H1 (cell line): ENCODE measurements around the gene EIF1B. TPM values are rescaled to one million over a fixed set of nuclear protein-coding genes. Genes with fewer than 3 reads are reported as not detected.

Experiments used
- CTCF ChIA-PET: fragments of 300-600 bp; sonication (Branson Sonifier 250); formaldehyde crosslinking; loops from one replicate; lab custom pipeline; 2021; ENCODE audit not compliant: partially characterized antibody; lab: Charles Lee
- POLR2A ChIA-PET: fragments of 300-600 bp; sonication (Branson Sonifier 250); formaldehyde crosslinking; loops from one replicate; lab custom pipeline; 2021; ENCODE audit warnings: inconsistent platforms; ENCODE audit not compliant: partially characterized antibody; lab: Charles Lee
- DNase-seq, 2 experiments: peaks; one replicate each; pipeline versions ENCODE4 v3.0.0 to v3.0.0-alpha.2; 2010 to 2022; ENCODE audit warnings: low spot score in 2 of 2, low read depth in 1 of 2, mixed read lengths in 1 of 2
- FAIRE-seq: peaks from 2 replicates; lab custom pipeline; 2011; peaks lifted over from hg19 to GRCh38; lab: Jason Lieb, UNC
- H2AFZ ChIP-seq: 2 replicates; pipeline ENCODE4 v1.8.1; 2012; ENCODE audit warnings: low read length, inconsistent platforms
- H2AK5ac ChIP-seq: 2 replicates; pipeline ENCODE4 v1.6.1; 2013; ENCODE audit warnings: low read depth, low read length
- H2BK120ac ChIP-seq: replicated peaks from 2 replicates; pipeline ENCODE3; 2013; ENCODE audit warnings: low read depth, low read length, inconsistent platforms
- H2BK12ac ChIP-seq: 2 replicates; pipeline ENCODE4 v1.6.1; 2013; ENCODE audit warnings: low read depth, low read length
- H2BK15ac ChIP-seq: 2 replicates; pipeline ENCODE4 v1.6.1; 2013; ENCODE audit warnings: low read length
- H2BK20ac ChIP-seq: 2 replicates; pipeline ENCODE4 v1.6.1; 2013; ENCODE audit warnings: low read length
- H2BK5ac ChIP-seq: 2 replicates; pipeline ENCODE4 v1.6.1; 2013; ENCODE audit warnings: low read depth, low read length
- H3K14ac ChIP-seq: 2 replicates; pipeline ENCODE4 v1.6.1; 2013; ENCODE audit warnings: inconsistent platforms; ENCODE audit not compliant: insufficient read length
- H3K18ac ChIP-seq: 2 replicates; pipeline ENCODE4 v1.6.1; 2013; ENCODE audit warnings: low read length; ENCODE audit errors: extremely low read depth
- H3K23ac ChIP-seq: 2 replicates; pipeline ENCODE4 v1.6.1; 2013; ENCODE audit warnings: inconsistent platforms; ENCODE audit not compliant: insufficient read length
- H3K23me2 ChIP-seq: 2 replicates; pipeline ENCODE4 v1.6.1; 2013; ENCODE audit warnings: low read depth, low read length
- H3K27ac ChIP-seq: 2 replicates; pipeline ENCODE4 v1.6.1; 2011; ENCODE audit warnings: low read depth, low read length, inconsistent platforms
- H3K27me3 ChIP-seq, 4 experiments: replicated peaks in 1 of 4; 1 replicate in 1 of 4; 2 replicates in 3 of 4; pipeline versions ENCODE4 v1.6.1 to v1.8.1; 2011 to 2013; ENCODE audit warnings: low read length in 3 of 4, mild to moderate bottlenecking in 3 of 4, inconsistent platforms in 2 of 4, mixed read lengths in 2 of 4, moderate library complexity in 1 of 4; ENCODE audit not compliant: control insufficient read depth in 3 of 4, insufficient read depth in 3 of 4; ENCODE audit errors: extremely low read depth in 1 of 4
- H3K36me3 ChIP-seq, 4 experiments: 2 replicates each; pipeline versions ENCODE4 v1.6.1 to v1.8.1; 2011 to 2013; ENCODE audit warnings: mild to moderate bottlenecking in 4 of 4, low read length in 3 of 4, moderate library complexity in 2 of 4, control low read depth in 1 of 4, inconsistent platforms in 1 of 4; ENCODE audit not compliant: insufficient read depth in 4 of 4, control insufficient read depth in 2 of 4
- H3K4ac ChIP-seq: replicated peaks from 2 replicates; pipeline ENCODE3; 2013; ENCODE audit warnings: low read length, low read depth, mixed read lengths, inconsistent platforms; ENCODE audit not compliant: insufficient read length
- H3K4me1 ChIP-seq, 4 experiments: replicated peaks in 1 of 4; 1 replicate in 1 of 4; 2 replicates in 3 of 4; pipeline versions ENCODE4 v1.6.1 to v1.8.1; 2011 to 2013; ENCODE audit warnings: low read length in 3 of 4, inconsistent platforms in 2 of 4, mixed read lengths in 1 of 4; ENCODE audit not compliant: insufficient read depth in 4 of 4, control insufficient read depth in 3 of 4
- H3K4me2 ChIP-seq, 2 experiments: 2 replicates each; pipeline versions ENCODE4 v1.6.1 to v1.8.1; 2011 to 2013; ENCODE audit warnings: low read depth in 2 of 2, low read length in 2 of 2, control low read depth in 1 of 2, inconsistent platforms in 1 of 2, mild to moderate bottlenecking in 1 of 2; ENCODE audit not compliant: insufficient read depth in 1 of 2
- H3K4me3 ChIP-seq, 4 experiments: fragments of 200-600, 300-600 bp in 1 of 4; sonication (generic), shearing (Covaris generic), sonication (Bioruptor Twin) in 1 of 4; 2 replicates each; pipeline versions ENCODE4 v1.5.1 to v1.8.1; 2011 to 2016; ENCODE audit warnings: low read length in 4 of 4, low read depth in 3 of 4, control low read depth in 2 of 4, inconsistent platforms in 2 of 4, mild to moderate bottlenecking in 2 of 4, mixed read lengths in 1 of 4, moderate library complexity in 1 of 4; ENCODE audit not compliant: insufficient read depth in 2 of 4; ENCODE audit errors: extremely low read depth in 1 of 4
- H3K56ac ChIP-seq: replicated peaks from 2 replicates; pipeline ENCODE3; 2013; ENCODE audit warnings: low read depth, mild to moderate bottlenecking, mixed read lengths, low read length, inconsistent platforms; ENCODE audit not compliant: insufficient read length
- H3K79me1 ChIP-seq: 2 replicates; pipeline ENCODE4 v1.6.1; 2013; ENCODE audit warnings: low read depth, low read length, control low read depth
- H3K79me2 ChIP-seq, 2 experiments: 2 replicates each; pipeline versions ENCODE4 v1.6.1 to v1.8.1; 2012 to 2013; ENCODE audit warnings: low read length in 2 of 2, mild to moderate bottlenecking in 2 of 2, inconsistent platforms in 1 of 2; ENCODE audit not compliant: insufficient read depth in 2 of 2, control insufficient read depth in 1 of 2
- H3K9ac ChIP-seq, 4 experiments: replicated peaks in 1 of 4; 1 replicate in 1 of 4; 2 replicates in 3 of 4; pipeline versions ENCODE4 v1.6.1 to v1.8.1; 2011 to 2013; ENCODE audit warnings: low read depth in 3 of 4, low read length in 3 of 4, control low read depth in 2 of 4, mild to moderate bottlenecking in 2 of 4, moderate library complexity in 2 of 4, inconsistent platforms in 1 of 4; ENCODE audit errors: extremely low read depth in 1 of 4
- H3K9me3 ChIP-seq, 2 experiments: 2 replicates each; pipeline versions ENCODE4 v1.6.1 to v1.8.1; 2012 to 2013; ENCODE audit warnings: mild to moderate bottlenecking in 2 of 2, moderate library complexity in 2 of 2, control low read depth in 1 of 2, inconsistent platforms in 1 of 2, low read depth in 1 of 2, low read length in 1 of 2, mixed read lengths in 1 of 2; ENCODE audit not compliant: insufficient read depth in 2 of 2
- H4K20me1 ChIP-seq, 2 experiments: replicated peaks in 1 of 2; 2 replicates each; pipeline versions ENCODE3 to v1.8.1; 2011 to 2013; ENCODE audit warnings: inconsistent platforms in 2 of 2, low read length in 2 of 2, mild to moderate bottlenecking in 1 of 2; ENCODE audit not compliant: insufficient read depth in 2 of 2, control insufficient read depth in 1 of 2
- H4K5ac ChIP-seq: 2 replicates; pipeline ENCODE4 v1.6.1; 2013; ENCODE audit warnings: low read length, low read depth, mixed read lengths, inconsistent platforms; ENCODE audit not compliant: insufficient read length
- H4K8ac ChIP-seq: 2 replicates; pipeline ENCODE4 v1.8.0; 2013; ENCODE audit warnings: mild to moderate bottlenecking, moderate library complexity, low read length, inconsistent platforms; ENCODE audit not compliant: insufficient read depth; ENCODE audit errors: extremely low read depth
- H4K91ac ChIP-seq: replicated peaks from 2 replicates; pipeline ENCODE3; 2013; ENCODE audit warnings: low read length, mixed read lengths, inconsistent platforms; ENCODE audit not compliant: insufficient read length
- RNF2 ChIP-seq: fragments of 200-900, 300-1000 bp; sonication (generic); IDR thresholded peaks from 2 replicates; pipeline ENCODE4 v1.7.1; 2016; ENCODE audit warnings: borderline replicate concordance, low read depth, mild to moderate bottlenecking, antibody characterized with exemption, low read length; ENCODE audit not compliant: poor library complexity, severe bottlenecking; ENCODE audit errors: missing control alignments
- SUZ12 ChIP-seq: fragments of 200-600 bp; sonication (generic); IDR thresholded peaks from 2 replicates; pipeline ENCODE4 v1.6.1; 2012; ENCODE audit warnings: mild to moderate bottlenecking, inconsistent platforms, low read length, moderate library complexity, mixed read lengths
- WGBS, 2 experiments: shearing (Covaris generic) in 1 of 2; methylation state at CpG; one replicate each; pipeline versions ENCODE4 v1.1.6 to v1.1.7; 2013 to 2015; ENCODE audit warnings: low lambda C conversion rate in 2 of 2, mixed read lengths in 2 of 2, inconsistent platforms in 1 of 2, low coverage in 1 of 2, missing lambda C conversion rate in 1 of 2; ENCODE audit not compliant: insufficient replicate concordance in 2 of 2, insufficient coverage in 1 of 2, insufficient read length in 1 of 2; ENCODE audit errors: extremely low coverage in 1 of 2, missing lambda C conversion rate in 1 of 2; 5-methylcytosine and 5-hydroxymethylcytosine counted together
- polyA plus RNA-seq, 7 experiments: library from polyadenylated mRNA; depleted of rRNA in 3 of 7; stranded (reverse) in 5 of 7; unstranded in 2 of 7; fragments of >200 nt in 5 of 7; fragments of 200-250 nt in 2 of 7; gene quantifications; 1 replicate in 5 of 7; 2 replicates in 1 of 7; 4 replicates in 1 of 7; pipeline versions ENCODE4 v1.2.1 to v1.2.3, GENCODE V29; 2011 to 2013; ENCODE audit warnings: missing spikeins in 2 of 7, mixed read lengths in 2 of 7
- total RNA-seq: library from RNA; stranded (reverse); fragmentation: NEBNext Ultra II Directional; extraction: Animal tissue kit (Norgen Biotek cat#: 25700); gene quantifications from 2 replicates; pipeline ENCODE4 v1.2.1, GENCODE V29; 2021

EIF1B gene
- total and polyA plus RNA-seq, 2 of the 8 experiments (the other 6 are each of a cell fraction or from before 2014, with no cell fraction given) = 42.4 to 115 TPM

DNA sequence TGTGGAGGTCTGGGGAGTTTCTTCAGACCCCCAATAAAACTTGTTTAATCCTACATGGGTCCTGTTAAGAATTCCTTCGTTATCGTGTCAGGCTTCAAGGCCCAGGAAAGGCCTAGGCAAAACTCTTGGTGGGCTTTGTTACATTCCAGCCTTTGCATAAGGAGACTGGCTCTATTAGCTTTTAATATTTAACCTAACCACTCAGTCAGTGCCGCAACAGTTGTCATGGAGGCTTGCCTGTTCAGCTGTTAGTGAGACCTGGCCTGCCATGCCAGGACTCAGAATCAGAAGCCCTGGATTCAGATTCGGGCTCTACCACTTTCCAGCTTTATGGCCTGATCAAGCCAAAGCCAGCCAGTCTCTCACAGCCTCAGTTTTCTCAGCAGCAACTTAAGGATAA lies 19.6 kb downstream of the EIF1B start:
- WGBS, 2 experiments = 80% methylated on average over 4 of the region's 4 CpGs; no CpG with 5 or more reads in 1 of the 2 experiments
- Histone ChIP-seq H3K4ac (peak overlapping the region; percentile 61), H3K36me3 (no peaks in the 10 kb centered on the region), H3K4me1 (peaks cover 0 to 16% (median 5%) of the 10 kb centered on the region in 4 experiments; a peak in 6 of 7 replicates), H2BK5ac (no peak overlapping the region), H2AK5ac (no peak overlapping the region), H3K18ac (peak overlapping the region; percentile 25; the same call in 1 of the 2 replicates), H3K56ac (no peak overlapping the region), H3K4me2 (0 out of 4 replicates have a peak overlapping the region, but pooled peaks of 1 of the 2 experiments have one; percentile 2), H2BK15ac (no peak overlapping the region), H3K27ac (no peak overlapping the region), H2BK20ac (peak overlapping the region; percentile 3; the same call in 1 of the 2 replicates), H2BK12ac (no peak overlapping the region), H3K23ac (no peak overlapping the region), H3K79me2 (no peaks in the 10 kb centered on the region), H3K9me3 (no peaks in the 10 kb centered on the region), H3K79me1 (no peaks in the 10 kb centered on the region), H3K14ac (no peak overlapping the region), H4K8ac (no peak overlapping the region), H3K27me3 (no peaks in the 10 kb centered on the region), H4K5ac (peak overlapping the region; percentile 39), H2BK120ac (peak overlapping the region; percentile 8), H4K91ac (peak overlapping the region; percentile 42), H2AFZ (peak overlapping the region; percentile 52; the same call in 1 of the 2 replicates), H3K9ac (no peak overlapping the region), H3K23me2 (no peaks in the 10 kb centered on the region), H3K4me3 (no peak overlapping the region), H4K20me1 (no peaks in the 10 kb centered on the region)
- TF ChIP-seq RNF2 (no peak), SUZ12 (no peak)
- FAIRE-seq (no peak), DNase-seq (no peak)
- ChIA-PET CTCF (interaction anchor here (0.6 to 3.4 kb wide), 13 partner anchors 11 to 1041 kb away, joined by 3 to 24 read pairs (median 4); partner anchors contain the start of gene ZNF620), POLR2A (interaction anchor here (0.6 to 3.1 kb wide), 2 partner anchors 129 to 146 kb away, joined by 3 to 18 read pairs; partner anchors contain the start of gene RPL14)
